Spleen (tissue), 11 donors: Measurements from ENCODE around the gene PTPRT. TPM values are rescaled to one million over a fixed set of nuclear protein-coding genes. Genes with fewer than 3 reads are reported as not detected.

ENCODE experiments used
- DNase-seq: peaks from one replicate; pipeline ENCODE4 v3.0.0-alpha.2; 2020
- H3K27ac ChIP-seq, 8 donors: fragments of 200-600 bp; sonication (generic) in 7 of 8; 1 replicate in 4 of 8; 2 replicates in 4 of 8; pipeline versions ENCODE4 v1.5.0 to v1.8.0; 2016 to 2021; ENCODE audit warnings: inconsistent platforms in 4 of 8, mild to moderate bottlenecking in 4 of 8, moderate library complexity in 1 of 8
- H3K27me3 ChIP-seq, 7 donors: fragments of 200-600 bp; sonication (generic) in 6 of 7; replicated peaks in 1 of 7; 1 replicate in 4 of 7; 2 replicates in 3 of 7; pipeline versions ENCODE4 v1.5.0 to v1.8.0; 2016 to 2021; ENCODE audit warnings: inconsistent platforms in 3 of 7, mild to moderate bottlenecking in 1 of 7
- H3K36me3 ChIP-seq, 6 donors: fragments of 200-600 bp; sonication (generic) in 5 of 6; 1 replicate in 4 of 6; 2 replicates in 2 of 6; pipeline versions ENCODE4 v1.5.0 to v1.8.0; 2016 to 2021; ENCODE audit warnings: inconsistent platforms in 2 of 6
- H3K4me1 ChIP-seq, 6 donors: fragments of 200-600 bp; sonication (generic) in 5 of 6; 1 replicate in 3 of 6; 2 replicates in 3 of 6; pipeline versions ENCODE4 v1.5.0 to v1.8.0; 2016 to 2021; ENCODE audit warnings: inconsistent platforms in 3 of 6
- H3K4me3 ChIP-seq, 8 donors: fragments of 200-600 bp; sonication (generic) in 7 of 8; 1 replicate in 4 of 8; 2 replicates in 4 of 8; pipeline versions ENCODE4 v1.5.0 to v1.8.0; 2016 to 2021; ENCODE audit warnings: inconsistent platforms in 4 of 8, mild to moderate bottlenecking in 4 of 8, moderate library complexity in 2 of 8
- H3K9me3 ChIP-seq, 8 donors: fragments of 200-600 bp; sonication (generic) in 7 of 8; 1 replicate in 4 of 8; 2 replicates in 4 of 8; pipeline versions ENCODE4 v1.5.0 to v1.8.0; 2016 to 2021; ENCODE audit warnings: inconsistent platforms in 4 of 8
- CTCF ChIP-seq, 11 experiments: fragments of 200-600 bp in 7 of 11; fragments of 450-650 bp in 4 of 11; sonication (generic) in 4 of 11; IDR thresholded peaks in 8 of 11; conservative IDR thresholded peaks in 3 of 11; 1 replicate in 7 of 11; 2 replicates in 4 of 11; pipeline versions ENCODE4 v1.4.0 to v1.8.0; 2016 to 2021; ENCODE audit warnings: antibody characterized with exemption in 11 of 11, inconsistent platforms in 4 of 11, mild to moderate bottlenecking in 1 of 11
- POLR2A ChIP-seq, 3 donors: fragments of 450-650 bp; IDR thresholded peaks; one replicate each; pipeline ENCODE4 v1.5.1; 2017; ENCODE audit warnings: antibody characterized with exemption in 3 of 3, mild to moderate bottlenecking in 1 of 3
- POLR2AphosphoS5 ChIP-seq, 3 donors: sonication (generic); formaldehyde crosslinking; IDR thresholded peaks; one replicate each; pipeline ENCODE4 v1.5.1; 2017; ENCODE audit warnings: antibody characterized with exemption in 3 of 3
- WGBS, 5 donors: extraction: QIAGEN DNeasy Blood & Tissue Kit in 3 of 5; methylation state at CpG; one replicate each; pipeline versions ENCODE4 v1.1.5 to v1.1.7; 2013 to 2018; 5-methylcytosine and 5-hydroxymethylcytosine counted together
- intact Hi-C: fragments of 100-400 bp; cut with DNase I; formaldehyde crosslinking; loops from one replicate; pipeline ENCODE4 v1.15.0; 2023; ENCODE audit warnings: low total_unique reads
- polyA plus RNA-seq, 3 donors: library from polyadenylated mRNA; stranded (reverse); fragments of 200-250 nt; gene quantifications; one replicate each; pipeline ENCODE4 v1.2.1, GENCODE V29; 2013
- total RNA-seq, 7 donors: library from RNA; depleted of rRNA in 3 of 7; stranded (reverse); fragments of >200 nt in 3 of 7; fragmentation: NEBNext Ultra II Directional in 4 of 7; extraction: Animal tissue kit (Norgen Biotek cat#: 25700) in 4 of 7; gene quantifications; one replicate each; pipeline versions ENCODE4 v1.1.0 to v1.2.1, GENCODE V29; 2016 to 2021
- donor health status: healthy with polysubstance abuse.
- donor health status: DM: no; HTN: no; CAD: no; lungs with moderate emphysema.
- donor health status: DM: no; HTN: no; CAD: no.
- donor health status: Bipolar disorder and iron deficiency.
- donor health status: healthy.
- donor health status: DM: no; HTN: no; CAD: no.
- donor health status: DM: yes; HTN: yes; CAD: no.

Gene PTPRT
- total and polyA plus RNA-seq, 10 donors = 0.02 to 4.7 (median 1.2) TPM

GRCh38 chr20:42779216-42779615 is 410.5 kb downstream of the PTPRT start:
- 56 to 94% (median 83%) methylated on average over 1 of the region's 1 CpG for WGBS, 5 donors
- peaks cover 0 to 5% (median 0%) of the 10 kb centered on the region in 7 donors for H3K27me3 ChIP-seq
- no peaks in the 10 kb centered on the region for H3K9me3 ChIP-seq
- no peaks in the 10 kb centered on the region for H3K36me3 ChIP-seq
- intact Hi-C loops = no loop called here
- no peak for TF ChIP-seq POLR2A (IDR thresholded peaks at IDR 0.05)
- TF ChIP-seq CTCF (IDR thresholded peaks at IDR 0.05 in 8 of 11, conservative IDR thresholded peaks at IDR 0.05 in 3 of 11) = no peak
- no peak for TF ChIP-seq POLR2AphosphoS5 (IDR thresholded peaks at IDR 0.05)
- no peak overlapping the region for H3K4me3 ChIP-seq
- H3K27ac ChIP-seq = no peak overlapping the region
- DNase-seq = no peak
- no peaks in the 10 kb centered on the region for H3K4me1 ChIP-seq

GRCh38 chr20:42775866-42776265 is 413.8 kb downstream of the PTPRT start:
- DNase-seq = no peak
- intact Hi-C loops = no loop called here
- no peak overlapping the region for H3K27ac ChIP-seq
- H3K4me3 ChIP-seq = no peak overlapping the region
- H3K4me1 ChIP-seq = no peaks in the 10 kb centered on the region
- no peaks in the 10 kb centered on the region for H3K36me3 ChIP-seq
- WGBS, 5 donors = 88 to 98% (median 91%) methylated on average over 3 of the region's 3 CpGs
- TF ChIP-seq POLR2A (IDR thresholded peaks at IDR 0.05) (no peak), POLR2AphosphoS5 (IDR thresholded peaks at IDR 0.05) (no peak), CTCF (IDR thresholded peaks at IDR 0.05 in 8 of 11, conservative IDR thresholded peaks at IDR 0.05 in 3 of 11) (no peak)
- no peaks in the 10 kb centered on the region for H3K9me3 ChIP-seq
- peaks cover 0 to 5% (median 0%) of the 10 kb centered on the region in 7 donors for H3K27me3 ChIP-seq

GRCh38 chr20:42775037-42775436 is 414.7 kb downstream of the PTPRT start:
- no peak for DNase-seq
- intact Hi-C loops = no loop called here
- H3K9me3 ChIP-seq = peaks cover 0 to 6% (median 1%) of the 10 kb centered on the region in 8 donors
- 61 to 76% (median 74%) methylated on average over 7 of the region's 7 CpGs for WGBS, 5 donors
- peaks cover 0 to 5% (median 0%) of the 10 kb centered on the region in 7 donors for H3K27me3 ChIP-seq
- H3K36me3 ChIP-seq = no peaks in the 10 kb centered on the region
- H3K4me3 ChIP-seq = no peak overlapping the region
- no peaks in the 10 kb centered on the region for H3K4me1 ChIP-seq
- no peak overlapping the region for H3K27ac ChIP-seq
- TF ChIP-seq POLR2AphosphoS5 (IDR thresholded peaks at IDR 0.05) = no peak

DNA sequence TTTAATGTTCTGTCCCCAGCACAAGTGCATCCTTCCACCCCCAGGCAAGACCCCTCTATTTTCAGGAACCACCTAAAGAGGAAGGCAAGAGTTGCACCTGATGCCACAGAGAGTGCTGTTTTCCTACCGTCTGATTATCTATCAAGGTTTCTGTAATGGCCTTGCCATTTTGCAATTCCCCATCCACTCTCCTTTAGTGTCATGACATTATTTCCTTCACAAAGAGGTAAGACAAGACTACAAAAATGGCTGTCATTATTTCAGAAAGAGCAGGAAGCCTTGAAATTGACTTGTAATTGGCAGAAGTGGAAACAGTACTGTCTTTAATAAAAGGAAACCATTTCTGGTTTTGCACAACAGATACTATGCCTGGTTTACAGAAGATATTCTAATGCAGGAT is 426.7 kb downstream of the PTPRT start:
- H3K9me3 ChIP-seq = peaks cover 0 to 20% (median 2%) of the 10 kb centered on the region in 8 donors
- H3K27ac ChIP-seq = no peak overlapping the region
- DNase-seq = no peak
- intact Hi-C loops = no loop called here
- H3K4me3 ChIP-seq = no peak overlapping the region
- 52 to 88% (median 77%) methylated on average over 1 of the region's 1 CpG for WGBS, 5 donors
- H3K27me3 ChIP-seq = no peaks in the 10 kb centered on the region
- no peaks in the 10 kb centered on the region for H3K36me3 ChIP-seq
- no peaks in the 10 kb centered on the region for H3K4me1 ChIP-seq
- TF ChIP-seq POLR2AphosphoS5 (IDR thresholded peaks at IDR 0.05) = no peak
- no peak for TF ChIP-seq CTCF (IDR thresholded peaks at IDR 0.05 in 8 of 11, conservative IDR thresholded peaks at IDR 0.05 in 3 of 11)
- no peak for TF ChIP-seq POLR2A (IDR thresholded peaks at IDR 0.05)

GRCh38 chr20:42756991-42757390 is 432.7 kb downstream of the PTPRT start:
- peaks cover 0 to 14% (median 0%) of the 10 kb centered on the region in 8 donors for H3K9me3 ChIP-seq
- H3K4me1 ChIP-seq = no peaks in the 10 kb centered on the region
- no peaks in the 10 kb centered on the region for H3K36me3 ChIP-seq
- no peaks in the 10 kb centered on the region for H3K27me3 ChIP-seq
- H3K4me3 ChIP-seq = no peak overlapping the region
- H3K27ac ChIP-seq = no peak overlapping the region
- DNase-seq = no peak
- TF ChIP-seq POLR2A (IDR thresholded peaks at IDR 0.05) = no peak
- TF ChIP-seq POLR2AphosphoS5 (IDR thresholded peaks at IDR 0.05) = no peak
- no peak for TF ChIP-seq CTCF (IDR thresholded peaks at IDR 0.05 in 8 of 11, conservative IDR thresholded peaks at IDR 0.05 in 3 of 11)
- intact Hi-C loops = no loop called here
- WGBS, 5 donors = 81 to 95% (median 90%) methylated on average over 1 of the region's 1 CpG
